GM18507 (cell line): ENCODE results near the gene RREB1.

Experiments used
- DNase-seq: peaks from one replicate; pipeline ENCODE4 v3.0.0; 2011; ENCODE audit warnings: low read depth; ENCODE audit not compliant: insufficient read length; ENCODE audit errors: extremely low spot score
- FAIRE-seq: peaks from 2 replicates; lab custom pipeline; 2011; peaks lifted over from hg19 to GRCh38; lab: Jason Lieb, UNC

Gene RREB1

GRCh38 chr6:7098993-7099392 lies 8.8 kb upstream of the RREB1 start:
- no peak for FAIRE-seq

GRCh38 chr6:7100072-7100752 lies 7.5 kb upstream of the RREB1 start:
- FAIRE-seq (peak; percentile 50), DNase-seq (no peak)

More at GRCh38 chr6:7098993-7099392, 8.8 kb upstream of the RREB1 start:
- no peak for DNase-seq

- FAIRE-seq: no peak
- no peak for DNase-seq
Observed at GRCh38 chr6:7100753-7101081, 7.0 kb upstream of the RREB1 start.

- DNase-seq: no peak
Observed at GRCh38 chr6:7101290-7101689, 6.5 kb upstream of the RREB1 start.

GRCh38 chr6:7104752-7105151 lies 3.0 kb upstream of the RREB1 start:
- no peak for FAIRE-seq
- DNase-seq: no peak

More at GRCh38 chr6:7101290-7101689, 6.5 kb upstream of the RREB1 start:
- no peak for FAIRE-seq

- FAIRE-seq: no peak
- no peak for DNase-seq
Observed at GRCh38 chr6:7106215-7106751, 1.5 kb upstream of the RREB1 start.

- peak; percentile 64 for FAIRE-seq
Observed at GRCh38 chr6:7106752-7107577, 796 bp upstream of the RREB1 start.

GRCh38 chr6:7108196-7108963 lies 619 bp downstream of the RREB1 start:
- DNase-seq (no peak), FAIRE-seq (peak; percentile 9)

More at GRCh38 chr6:7106752-7107577, 796 bp upstream of the RREB1 start:
- no peak for DNase-seq

- peak; percentile 51 for FAIRE-seq
- DNase-seq: no peak
Observed at GRCh38 chr6:7108964-7109836, 1.4 kb downstream of the RREB1 start.

- FAIRE-seq (peak; percentile 65), DNase-seq (no peak)
Observed at GRCh38 chr6:7110092-7110792, 2.5 kb downstream of the RREB1 start.

GRCh38 chr6:7111095-7111690 lies 3.4 kb downstream of the RREB1 start:
- DNase-seq: no peak
- FAIRE-seq: no peak

- DNase-seq (no peak), FAIRE-seq (no peak)
Observed at GRCh38 chr6:7112171-7112570, 4.4 kb downstream of the RREB1 start.

- DNase-seq (no peak), FAIRE-seq (peak; percentile 80)
Observed at GRCh38 chr6:7112741-7113313, 5.1 kb downstream of the RREB1 start.

- DNase-seq (no peak), FAIRE-seq (no peak)
Observed at GRCh38 chr6:7114744-7115458, 7.1 kb downstream of the RREB1 start.

- DNase-seq: no peak
Observed at GRCh38 chr6:7115543-7116231, 7.9 kb downstream of the RREB1 start.

GRCh38 chr6:7119272-7119801 lies 11.6 kb downstream of the RREB1 start:
- DNase-seq: no peak
- FAIRE-seq: no peak

More at GRCh38 chr6:7115543-7116231, 7.9 kb downstream of the RREB1 start:
- FAIRE-seq: no peak
